ENCODE measurements around the gene E2F3.

- TF ChIP-seq CTCF (IDR thresholded peaks at IDR 0.05; ENCODE audit: insufficient read depth, low read depth, low read length) (no peak), EZH2 (IDR thresholded peaks at IDR 0.05; ENCODE audit: insufficient read depth, low read length) (no peak)
Measured at GRCh38 chr6:20455251-20455940, 53.7 kb downstream of the E2F3 start.

All from astrocyte (in vitro differentiated cells and primary cell).